Measurements from ENCODE around the gene NR4A1.

Gene NR4A1

DNA sequence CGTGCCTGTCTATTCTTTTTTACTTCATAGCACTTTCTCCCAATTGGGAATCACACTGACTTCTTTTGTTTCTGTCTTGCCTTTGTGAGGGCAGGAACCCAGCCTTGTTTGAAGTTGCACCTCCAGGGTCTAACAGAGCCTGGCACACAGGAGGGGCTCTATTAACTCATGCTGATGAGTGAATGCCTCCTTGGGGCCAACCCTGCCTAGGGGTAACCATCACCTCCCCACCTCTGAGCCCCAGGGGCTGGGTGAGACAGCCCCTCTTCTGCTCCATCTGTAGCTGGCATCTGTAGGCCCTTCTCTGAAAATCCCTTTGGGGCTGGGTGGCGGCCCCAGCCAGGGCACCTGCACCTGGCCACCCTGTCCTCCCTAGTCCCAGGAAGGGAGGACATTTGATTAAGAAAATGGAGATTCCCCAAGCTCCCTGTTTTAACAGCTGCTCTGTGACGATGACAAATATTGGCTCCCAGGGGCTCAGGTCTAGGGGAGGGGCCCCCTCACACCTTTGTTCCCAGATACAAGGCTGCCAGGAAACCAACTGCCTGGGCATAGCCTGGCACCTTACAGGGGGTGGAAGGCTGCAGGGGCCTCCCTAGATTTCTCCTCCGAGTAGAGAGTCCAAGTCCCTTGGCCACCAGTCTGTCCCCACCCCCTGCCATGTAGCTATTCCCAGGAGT lies 32.7 kb upstream of the NR4A1 start:
- no peak for FAIRE-seq

DNA sequence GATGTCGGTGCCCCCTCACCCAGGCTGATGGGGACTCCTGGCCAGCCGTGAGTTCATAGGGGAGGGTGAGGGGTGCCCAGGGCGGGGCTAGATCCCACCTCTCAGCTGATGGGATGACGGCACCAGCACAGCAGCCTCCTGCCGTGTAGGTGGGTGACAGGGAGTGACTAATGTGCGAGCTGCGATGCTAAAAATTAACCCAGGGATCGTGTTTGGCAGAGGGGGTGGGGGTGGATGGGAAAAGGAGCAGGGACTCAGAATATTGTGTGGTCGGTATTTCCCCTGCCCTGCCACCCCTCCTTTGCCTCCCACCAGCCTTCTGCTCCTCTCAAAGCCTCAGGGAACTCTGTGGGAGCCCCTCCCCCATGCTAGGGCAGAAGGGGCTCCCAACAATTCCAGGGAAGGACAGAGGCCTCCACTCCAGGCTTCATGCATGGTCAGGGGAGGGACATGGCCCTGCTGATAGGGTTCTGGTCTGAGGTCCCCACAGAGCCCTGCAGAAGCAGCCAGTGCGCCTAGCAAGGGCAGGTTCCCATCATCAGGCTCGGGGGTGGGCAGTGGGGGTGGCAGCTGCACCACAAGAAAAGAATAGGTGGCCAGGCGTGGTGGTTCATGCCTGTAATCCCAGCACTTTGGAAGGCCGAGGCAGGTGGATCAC lies 32.0 kb upstream of the NR4A1 start:
- no peak for FAIRE-seq

DNA sequence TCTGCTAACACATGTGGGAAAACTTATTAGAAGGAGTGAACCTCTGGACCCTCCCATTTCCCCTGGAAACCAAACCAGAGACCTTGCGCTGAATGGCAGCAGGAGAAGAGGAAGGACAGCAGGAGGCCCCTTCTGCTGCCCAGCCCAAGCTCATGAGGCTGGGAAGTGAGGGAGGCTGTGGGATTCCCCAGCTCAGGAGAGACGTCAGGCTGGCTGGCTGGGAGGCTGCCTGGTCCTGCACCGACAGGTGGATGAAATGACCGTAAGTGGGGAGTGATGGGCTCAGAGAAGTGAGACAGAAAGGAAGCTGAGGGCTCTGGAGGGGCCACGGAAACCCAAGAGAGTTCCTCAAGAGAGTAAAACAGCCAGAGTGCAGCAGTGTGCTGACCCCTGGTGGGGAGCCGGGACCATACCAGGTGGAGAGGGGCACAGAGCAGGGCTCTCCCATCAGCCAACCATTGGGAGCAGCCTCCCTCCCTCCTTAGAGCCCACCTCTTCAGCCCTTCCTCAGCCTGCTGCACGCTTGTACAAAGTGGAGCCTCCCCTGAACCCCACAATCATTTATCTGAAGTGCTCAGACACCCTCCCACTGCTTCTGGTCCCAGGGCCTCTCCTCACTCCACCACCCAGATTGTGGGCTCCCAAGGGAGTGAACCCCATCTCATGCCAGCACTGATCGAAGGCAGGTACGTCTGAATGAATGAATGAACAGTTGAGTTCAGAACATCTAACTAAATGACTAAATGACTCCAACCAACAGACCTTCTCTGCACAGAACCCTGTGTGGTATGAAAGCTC lies 30.5 kb upstream of the NR4A1 start:
- FAIRE-seq: no peak

DNA sequence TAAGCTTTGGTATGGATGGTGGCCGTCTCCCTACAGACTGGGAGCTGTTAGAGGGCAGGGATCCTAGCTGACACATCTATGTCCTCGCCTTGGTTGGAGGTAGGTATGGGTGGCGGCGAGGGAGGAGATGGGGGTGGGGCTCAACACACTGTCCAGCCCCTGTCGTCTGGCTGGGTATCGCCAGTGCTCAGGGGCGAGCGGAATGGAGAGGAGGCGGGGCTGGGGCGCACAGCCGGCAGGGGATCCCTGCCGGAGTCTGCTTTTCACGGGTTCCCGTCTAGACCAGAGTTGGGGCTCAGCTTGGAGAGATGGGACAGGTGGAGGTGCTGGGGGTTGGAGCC lies 28.4 kb upstream of the NR4A1 start:
- no peak for FAIRE-seq

DNA sequence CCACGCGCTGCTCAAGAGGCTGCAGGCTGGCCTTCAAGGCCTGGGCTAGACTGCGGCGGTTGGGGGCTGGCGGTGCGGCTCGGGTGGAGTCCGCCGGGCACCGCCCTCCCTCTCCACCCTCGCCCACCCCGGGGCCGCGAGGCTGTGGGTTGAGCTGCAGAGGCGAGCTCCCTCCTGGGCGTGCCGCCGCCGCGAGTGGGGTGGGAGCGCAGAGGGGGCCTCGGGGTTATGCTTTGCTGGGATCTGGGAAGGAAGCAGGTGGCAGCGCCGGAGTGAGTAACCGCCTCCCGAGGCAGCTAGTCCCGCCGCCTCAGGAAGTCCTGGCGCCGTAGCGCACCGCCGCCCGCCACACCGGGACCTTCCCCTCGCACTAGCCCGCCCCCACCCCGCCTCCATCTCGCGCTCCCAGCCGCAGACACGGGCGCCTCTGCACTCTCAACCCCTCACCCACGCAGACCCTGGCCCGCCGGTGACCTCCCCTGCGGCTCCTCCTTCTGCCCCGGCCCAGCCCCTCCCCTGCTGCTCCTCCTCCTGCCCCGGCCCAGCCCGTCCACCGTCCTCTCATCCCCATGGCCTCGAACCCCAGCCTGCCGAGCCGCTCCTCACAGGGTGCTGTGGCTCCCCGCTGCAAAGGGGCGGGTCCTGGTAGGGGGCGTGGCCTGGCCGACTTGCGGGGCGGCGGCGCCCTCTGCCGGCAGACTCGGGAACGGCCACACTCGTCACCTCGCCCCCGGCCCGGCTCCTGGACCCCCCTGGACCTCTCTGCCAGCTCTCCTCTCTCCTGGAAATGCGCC lies 27.9 kb upstream of the NR4A1 start:
- no peak for FAIRE-seq

DNA sequence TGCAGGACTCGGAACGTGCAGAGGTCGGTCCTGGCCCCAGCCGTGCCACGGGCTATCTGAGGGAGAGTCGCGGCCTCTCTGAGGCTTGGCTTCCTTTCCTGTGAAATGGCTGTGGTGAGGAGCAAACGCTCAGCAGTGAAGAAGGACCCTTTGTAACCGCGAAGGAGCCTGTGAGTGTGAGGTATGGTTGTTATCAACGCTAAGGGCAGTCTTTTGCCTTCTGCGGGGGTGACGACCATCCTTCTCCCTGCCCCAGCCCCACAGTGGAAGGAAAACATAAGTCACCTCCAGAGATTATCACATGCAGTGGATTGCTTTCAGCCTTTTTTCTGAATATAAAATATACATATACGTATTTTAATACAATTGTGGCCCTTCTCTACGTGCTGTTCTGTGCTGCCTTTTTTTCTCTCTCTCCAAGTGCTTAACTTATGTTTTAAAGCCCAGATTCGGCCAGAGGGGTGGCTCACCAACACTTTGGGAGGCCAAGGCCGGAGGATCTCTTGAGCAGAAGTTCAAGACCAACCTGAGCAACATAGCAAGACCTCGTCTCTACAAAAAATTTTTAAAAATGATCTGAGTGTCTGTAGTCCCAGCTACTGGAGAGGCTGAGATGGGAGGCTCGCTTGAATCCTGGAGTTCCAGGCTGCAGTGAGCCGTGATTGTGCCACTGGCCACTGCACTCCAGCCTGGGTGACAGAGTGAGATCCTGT lies 27.1 kb upstream of the NR4A1 start:
- no peak for FAIRE-seq

DNA sequence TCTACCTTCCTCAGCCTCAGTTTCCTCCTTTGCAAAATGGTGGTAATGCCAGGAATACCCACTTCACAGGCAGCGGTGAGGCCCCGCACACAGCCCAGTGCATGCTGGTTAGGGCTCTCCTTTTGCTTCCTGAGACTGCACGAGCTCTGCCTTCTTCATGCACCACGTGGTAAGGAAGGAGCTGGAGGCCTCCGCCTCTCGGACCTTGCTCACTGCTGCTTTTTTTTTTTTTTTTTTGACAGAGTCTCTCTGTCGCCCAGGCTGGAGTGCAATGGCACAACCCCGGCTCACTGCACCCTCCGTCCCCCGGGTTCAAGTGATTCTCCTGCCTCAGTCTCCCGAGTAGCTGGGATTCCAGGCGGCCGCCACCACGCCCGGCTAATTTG lies 26.4 kb upstream of the NR4A1 start:
- no peak for FAIRE-seq

DNA sequence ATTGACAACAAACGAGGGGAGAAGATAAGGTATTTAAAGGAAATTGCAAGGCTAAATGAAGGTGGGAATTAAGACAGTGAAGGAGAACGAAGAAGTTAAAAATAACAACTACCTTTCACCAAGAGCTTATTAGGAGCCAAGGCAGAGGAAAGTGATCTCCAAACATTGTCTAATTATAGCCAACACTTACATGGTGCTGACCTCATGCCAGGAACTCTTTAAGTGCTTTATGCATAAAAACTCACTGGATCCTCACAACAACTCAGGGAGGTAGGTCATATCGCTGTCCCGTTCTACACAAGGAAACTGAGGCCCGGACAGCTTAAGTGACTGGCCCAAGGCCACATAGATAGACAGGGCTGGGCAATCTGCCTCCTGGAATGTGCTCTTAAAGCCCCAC lies 25.0 kb upstream of the NR4A1 start:
- no peak for FAIRE-seq

DNA sequence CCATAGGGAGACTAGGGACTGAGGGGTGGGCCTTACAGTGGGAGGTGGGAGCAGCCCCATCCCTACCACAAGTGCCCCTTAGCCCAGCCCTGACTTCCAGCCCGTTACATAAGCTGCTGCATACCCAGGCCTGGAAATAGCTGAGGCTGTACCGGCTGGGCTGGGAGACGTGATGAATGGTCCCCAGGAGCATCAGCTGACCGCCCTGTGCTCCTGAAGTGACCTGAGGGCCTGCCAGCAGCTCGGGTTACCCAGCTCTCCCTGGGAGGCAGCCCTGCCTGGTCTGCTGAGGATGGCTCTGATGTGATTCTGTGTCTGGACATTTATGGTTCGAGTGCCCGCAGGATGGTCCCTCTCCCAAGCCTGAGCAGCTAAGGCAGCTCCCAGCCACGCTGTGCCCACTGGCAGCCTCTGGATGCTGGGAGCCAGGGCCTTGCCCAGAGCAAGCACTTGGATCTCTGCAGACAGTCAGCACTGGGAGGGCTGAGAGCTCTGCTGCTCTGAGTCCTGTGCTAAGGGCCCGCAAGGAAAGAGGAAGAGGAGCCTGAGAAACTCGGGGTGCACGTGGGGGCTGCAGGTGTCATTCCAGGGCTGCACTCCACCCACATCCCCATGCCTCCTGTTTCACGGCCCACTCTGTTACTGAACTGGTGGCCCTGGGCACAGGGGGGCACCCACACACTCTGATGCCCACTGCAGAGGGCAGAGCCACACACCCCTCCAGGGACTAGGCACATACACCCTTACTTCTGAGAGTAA lies 24.0 kb upstream of the NR4A1 start:
- FAIRE-seq: no peak

DNA sequence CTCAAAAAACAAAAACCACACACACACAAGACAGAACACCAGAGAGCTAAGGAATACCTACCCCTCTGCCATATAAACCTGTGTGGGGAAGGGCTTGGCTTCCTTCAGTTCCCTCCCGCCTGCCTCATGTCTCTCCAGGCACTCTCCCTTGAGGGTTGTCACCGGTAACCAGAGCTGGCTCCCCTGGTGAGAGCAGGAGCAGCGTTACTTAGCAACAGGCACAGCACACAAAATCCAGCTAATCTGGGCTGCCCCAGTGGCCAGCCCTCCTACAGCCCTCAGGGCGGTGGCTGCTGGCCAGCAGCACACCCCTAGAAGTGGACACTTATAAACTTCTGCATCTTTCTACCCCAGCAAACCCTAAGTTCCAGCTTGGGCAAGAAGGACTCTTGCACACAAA lies 21.6 kb upstream of the NR4A1 start:
- no peak for FAIRE-seq

DNA sequence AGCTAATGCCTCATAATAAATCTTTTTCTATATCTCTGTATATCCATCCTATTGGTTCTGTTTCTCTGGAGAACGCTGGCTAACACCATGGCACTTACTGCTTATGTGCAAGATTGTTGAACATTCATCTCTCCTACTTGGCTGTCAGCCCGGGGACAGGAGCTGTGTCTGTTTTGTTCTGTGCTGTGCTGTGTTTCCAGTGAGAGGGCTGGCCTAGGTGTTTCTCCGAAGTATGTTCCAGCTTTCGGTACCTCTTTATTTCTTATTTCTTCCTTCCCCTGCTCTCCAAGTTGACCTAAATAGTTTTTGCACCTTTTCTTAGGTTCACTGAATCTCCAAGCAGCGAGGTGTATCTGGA lies 18.8 kb upstream of the NR4A1 start:
- FAIRE-seq: no peak

DNA sequence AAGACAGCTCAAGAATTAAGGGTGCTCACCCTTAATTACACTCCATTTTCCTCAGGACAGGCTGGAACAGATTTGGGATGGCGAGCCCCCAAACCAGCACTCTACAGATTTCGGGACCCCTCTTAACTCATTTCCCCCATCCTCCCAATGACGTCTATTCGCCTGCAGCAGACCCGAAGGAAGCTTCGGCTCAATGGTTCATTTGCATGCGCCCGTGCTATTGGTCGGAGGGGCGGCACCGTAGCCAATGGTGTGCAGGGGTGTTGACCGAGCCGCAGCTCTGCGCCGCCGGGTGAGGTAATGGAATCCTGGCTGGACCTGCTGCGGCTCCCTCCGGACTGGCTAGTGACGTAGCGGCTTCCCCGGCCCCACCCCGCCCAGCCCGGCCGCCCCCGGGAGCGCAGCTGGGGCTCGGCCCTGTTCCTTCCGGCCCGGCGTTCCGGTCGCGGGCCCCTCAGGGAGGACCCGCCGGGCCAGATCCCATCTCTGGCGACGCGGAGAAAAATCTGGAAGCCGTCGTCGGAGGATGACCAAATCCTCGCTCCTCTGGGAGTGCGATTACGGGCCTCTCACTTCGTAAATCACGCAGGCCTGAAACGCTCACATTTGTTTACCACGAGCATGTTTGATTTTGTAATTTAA lies 18.3 kb upstream of the NR4A1 start:
- peak; percentile 95 for FAIRE-seq

DNA sequence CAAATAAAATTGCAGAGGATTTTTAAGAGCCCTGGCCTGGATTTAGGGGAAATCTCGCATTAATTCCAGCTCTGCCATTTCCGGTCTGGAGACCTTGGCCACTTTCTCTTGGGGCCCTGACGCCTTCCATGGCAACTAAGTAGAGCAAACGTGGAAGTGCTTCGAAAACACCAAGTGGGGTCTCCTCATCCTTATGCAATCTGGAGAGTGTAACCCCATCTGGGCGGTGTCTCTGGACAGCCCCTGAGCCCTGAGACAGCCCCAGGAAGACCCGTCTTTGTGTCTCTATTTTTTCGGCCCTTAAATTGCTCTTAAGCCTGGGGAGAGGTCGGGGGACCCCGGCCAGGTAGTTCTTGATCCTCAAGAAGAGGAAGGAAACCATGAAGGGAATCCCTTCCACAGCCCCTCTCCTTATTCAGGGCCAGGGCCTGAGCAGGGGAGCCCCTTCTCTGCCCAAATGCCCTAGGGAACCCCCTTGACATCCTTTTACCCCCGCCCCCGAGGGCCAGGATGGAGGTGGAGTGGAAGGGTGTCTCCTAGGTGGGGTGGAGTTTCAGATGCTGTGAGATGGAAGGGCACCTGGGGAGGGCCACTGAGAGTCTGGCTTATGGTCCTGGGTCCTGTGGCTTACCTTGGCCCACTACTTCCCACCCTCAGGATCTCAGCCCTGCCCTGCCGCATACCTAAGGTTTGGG lies 17.6 kb upstream of the NR4A1 start:
- no peak for FAIRE-seq

DNA sequence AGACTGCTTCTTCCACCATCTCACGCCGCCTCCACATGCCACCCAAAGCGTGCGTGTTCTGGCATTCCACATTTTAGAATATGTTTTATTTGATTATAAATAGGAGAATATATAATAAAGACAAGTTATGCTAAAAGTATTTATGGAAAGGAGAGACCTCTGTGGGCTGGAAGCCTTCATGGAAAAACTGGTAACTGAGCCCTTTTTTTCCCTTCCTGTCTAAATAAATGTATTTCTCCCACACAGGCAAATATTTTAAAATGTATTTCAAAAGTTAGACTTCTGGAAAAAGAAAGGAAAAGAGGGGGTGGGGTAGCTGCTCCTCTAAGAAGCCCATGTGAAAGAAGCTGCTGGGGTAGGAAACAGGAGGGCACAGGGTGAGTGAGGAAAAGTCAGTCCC lies 16.1 kb upstream of the NR4A1 start:
- FAIRE-seq: no peak

DNA sequence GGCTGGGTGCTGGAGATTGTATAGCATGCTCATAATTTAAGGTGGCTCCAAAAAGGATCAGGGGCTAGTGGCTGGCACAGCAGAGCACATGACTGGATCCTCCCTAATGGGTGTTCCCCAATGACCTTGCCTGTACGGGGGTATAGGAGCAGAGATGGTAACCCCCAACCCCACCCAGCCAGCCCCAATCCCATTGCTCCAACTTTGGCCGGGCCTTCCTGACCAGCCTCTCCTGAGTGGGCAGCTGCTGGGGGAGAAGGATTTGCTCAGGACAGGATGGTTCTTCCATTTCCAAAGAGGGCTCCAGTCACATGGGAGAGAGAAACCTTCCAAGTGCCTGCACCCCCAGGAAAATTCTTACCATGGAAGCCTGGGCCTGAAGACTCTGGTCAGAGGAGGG lies 15.3 kb upstream of the NR4A1 start:
- FAIRE-seq: no peak

DNA sequence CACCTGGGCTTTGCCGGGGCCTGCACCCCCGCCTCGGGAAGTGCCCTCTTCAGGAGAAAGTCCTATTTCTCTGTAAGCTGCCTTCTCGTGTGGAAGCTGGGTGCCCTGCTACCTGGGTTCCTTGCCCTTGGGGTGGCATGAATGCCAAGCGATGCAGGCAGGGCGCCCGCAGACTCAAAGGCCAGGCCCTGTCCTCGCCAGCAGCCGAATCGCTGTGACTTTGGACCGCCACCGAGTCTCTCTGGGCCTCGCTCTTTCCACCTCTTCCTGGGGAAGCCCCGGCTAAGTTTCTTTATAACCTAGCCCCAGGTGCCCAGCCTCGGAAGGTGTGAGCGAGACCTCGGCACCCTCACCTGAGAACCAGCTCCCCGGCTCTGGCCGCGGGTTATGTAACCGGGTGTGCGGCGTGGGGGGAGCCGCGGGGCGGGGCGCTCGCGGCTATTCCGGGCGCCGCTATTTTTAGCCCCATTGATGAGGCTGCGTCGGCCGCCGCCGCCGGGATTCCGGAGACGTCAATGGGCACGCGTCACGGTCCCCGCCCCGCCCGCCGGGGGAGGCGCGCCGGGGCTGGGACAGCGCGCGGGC lies 14.6 kb upstream of the NR4A1 start:
- FAIRE-seq: no peak

DNA sequence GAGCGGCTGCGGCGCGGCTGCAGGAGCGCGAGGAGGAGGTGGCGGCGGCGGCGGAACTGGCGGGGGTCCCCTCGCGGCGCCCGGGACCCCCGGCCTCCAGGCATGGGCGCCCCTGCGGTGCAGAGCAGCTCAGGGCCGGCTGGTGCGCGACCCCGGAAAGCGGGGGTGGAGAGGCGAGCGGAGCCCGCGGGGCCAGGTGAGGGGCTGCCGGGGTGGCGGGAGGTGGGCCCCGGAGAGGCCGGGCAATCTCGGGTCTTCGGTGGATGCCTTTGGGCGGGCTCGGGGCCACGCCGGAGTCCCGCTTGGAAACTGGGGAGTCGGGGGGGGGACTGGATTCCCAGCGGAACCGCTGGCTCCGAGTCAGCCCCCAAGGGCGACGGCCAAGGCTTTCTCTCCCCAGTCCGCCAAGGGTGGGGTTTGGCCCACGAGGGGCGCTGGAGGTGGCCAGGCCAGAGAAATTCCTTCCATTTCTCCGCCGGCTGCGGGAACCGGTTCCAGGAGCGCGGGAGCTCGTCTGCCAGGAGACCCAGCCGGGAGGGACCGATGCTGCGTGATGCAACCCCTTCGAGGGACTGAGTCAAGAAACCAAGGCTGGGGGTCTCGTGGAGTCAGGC lies 13.9 kb upstream of the NR4A1 start:
- FAIRE-seq: no peak

DNA sequence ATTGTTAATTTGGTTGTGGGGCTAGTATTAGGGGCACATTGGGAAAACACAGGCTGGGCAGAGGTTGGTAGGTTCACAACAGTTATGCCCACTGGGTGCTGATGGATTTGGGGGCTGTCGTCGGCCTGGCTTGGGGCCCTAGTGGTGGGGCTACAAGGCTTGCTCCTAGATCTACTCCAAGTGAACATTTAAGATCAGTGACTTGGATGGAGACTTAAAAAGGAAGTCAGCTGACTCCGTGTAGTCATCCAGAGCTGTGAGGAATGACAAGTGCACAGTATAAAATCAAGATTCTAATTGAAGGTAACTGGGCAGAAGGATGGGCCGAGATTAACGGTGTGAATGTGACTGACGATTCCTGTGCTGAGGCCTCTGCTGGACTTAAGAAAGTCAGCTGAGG lies 12.8 kb upstream of the NR4A1 start:
- no peak for FAIRE-seq

DNA sequence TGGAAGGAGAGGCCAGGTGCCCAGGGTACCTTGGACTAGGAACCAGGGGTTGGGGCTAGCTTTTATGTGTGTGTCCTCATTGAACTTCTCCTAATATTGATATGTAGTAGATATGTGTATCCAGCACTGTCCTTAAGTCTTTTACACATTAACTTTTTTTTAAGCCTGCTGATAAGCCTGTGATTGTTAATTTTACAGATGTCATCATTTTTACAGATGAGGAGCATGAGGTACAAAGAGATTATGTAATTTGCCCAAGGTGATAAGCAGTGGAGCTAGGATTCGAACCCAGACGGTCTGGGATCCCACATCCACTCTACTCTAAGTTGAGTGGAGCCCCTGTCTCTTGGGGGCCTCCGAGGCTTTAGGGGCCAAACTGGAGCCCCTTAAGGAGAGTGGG lies 10.2 kb upstream of the NR4A1 start:
- no peak for FAIRE-seq

DNA sequence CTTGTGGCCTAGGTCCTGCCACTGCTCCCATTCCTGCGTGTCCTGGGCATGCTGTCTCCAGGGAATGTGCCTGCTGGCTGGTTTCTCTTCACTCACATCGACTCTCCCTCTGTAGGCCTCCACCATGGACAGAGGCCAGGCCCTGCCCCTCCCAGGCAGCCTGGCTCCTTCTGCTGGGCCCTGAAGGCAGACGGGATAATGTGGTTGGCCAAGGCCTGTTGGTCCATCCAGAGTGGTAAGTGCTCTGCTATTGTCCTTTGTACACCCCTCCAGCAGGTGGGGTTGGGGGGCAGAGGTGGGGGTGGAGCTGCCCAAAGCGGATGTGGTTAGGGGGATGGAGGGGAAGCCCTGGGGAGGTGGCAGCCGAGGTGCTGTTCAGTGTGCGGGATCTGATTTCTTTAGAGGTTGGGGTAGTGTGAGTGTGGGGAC lies 9.5 kb upstream of the NR4A1 start:
- no peak for FAIRE-seq
